ENCODE results near the gene AFDN.

Gene AFDN, protein sequence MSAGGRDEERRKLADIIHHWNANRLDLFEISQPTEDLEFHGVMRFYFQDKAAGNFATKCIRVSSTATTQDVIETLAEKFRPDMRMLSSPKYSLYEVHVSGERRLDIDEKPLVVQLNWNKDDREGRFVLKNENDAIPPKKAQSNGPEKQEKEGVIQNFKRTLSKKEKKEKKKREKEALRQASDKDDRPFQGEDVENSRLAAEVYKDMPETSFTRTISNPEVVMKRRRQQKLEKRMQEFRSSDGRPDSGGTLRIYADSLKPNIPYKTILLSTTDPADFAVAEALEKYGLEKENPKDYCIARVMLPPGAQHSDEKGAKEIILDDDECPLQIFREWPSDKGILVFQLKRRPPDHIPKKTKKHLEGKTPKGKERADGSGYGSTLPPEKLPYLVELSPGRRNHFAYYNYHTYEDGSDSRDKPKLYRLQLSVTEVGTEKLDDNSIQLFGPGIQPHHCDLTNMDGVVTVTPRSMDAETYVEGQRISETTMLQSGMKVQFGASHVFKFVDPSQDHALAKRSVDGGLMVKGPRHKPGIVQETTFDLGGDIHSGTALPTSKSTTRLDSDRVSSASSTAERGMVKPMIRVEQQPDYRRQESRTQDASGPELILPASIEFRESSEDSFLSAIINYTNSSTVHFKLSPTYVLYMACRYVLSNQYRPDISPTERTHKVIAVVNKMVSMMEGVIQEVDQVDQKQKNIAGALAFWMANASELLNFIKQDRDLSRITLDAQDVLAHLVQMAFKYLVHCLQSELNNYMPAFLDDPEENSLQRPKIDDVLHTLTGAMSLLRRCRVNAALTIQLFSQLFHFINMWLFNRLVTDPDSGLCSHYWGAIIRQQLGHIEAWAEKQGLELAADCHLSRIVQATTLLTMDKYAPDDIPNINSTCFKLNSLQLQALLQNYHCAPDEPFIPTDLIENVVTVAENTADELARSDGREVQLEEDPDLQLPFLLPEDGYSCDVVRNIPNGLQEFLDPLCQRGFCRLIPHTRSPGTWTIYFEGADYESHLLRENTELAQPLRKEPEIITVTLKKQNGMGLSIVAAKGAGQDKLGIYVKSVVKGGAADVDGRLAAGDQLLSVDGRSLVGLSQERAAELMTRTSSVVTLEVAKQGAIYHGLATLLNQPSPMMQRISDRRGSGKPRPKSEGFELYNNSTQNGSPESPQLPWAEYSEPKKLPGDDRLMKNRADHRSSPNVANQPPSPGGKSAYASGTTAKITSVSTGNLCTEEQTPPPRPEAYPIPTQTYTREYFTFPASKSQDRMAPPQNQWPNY (N-terminal part only)

GRCh38 chr6:167826896-167827582 is at the start of gene AFDN:
Gene AFDN (plus strand): TSS chr6:167826911. CDS start chr6:167827133, 222 bp downstream.
- no peak for DNase-seq

DNA sequence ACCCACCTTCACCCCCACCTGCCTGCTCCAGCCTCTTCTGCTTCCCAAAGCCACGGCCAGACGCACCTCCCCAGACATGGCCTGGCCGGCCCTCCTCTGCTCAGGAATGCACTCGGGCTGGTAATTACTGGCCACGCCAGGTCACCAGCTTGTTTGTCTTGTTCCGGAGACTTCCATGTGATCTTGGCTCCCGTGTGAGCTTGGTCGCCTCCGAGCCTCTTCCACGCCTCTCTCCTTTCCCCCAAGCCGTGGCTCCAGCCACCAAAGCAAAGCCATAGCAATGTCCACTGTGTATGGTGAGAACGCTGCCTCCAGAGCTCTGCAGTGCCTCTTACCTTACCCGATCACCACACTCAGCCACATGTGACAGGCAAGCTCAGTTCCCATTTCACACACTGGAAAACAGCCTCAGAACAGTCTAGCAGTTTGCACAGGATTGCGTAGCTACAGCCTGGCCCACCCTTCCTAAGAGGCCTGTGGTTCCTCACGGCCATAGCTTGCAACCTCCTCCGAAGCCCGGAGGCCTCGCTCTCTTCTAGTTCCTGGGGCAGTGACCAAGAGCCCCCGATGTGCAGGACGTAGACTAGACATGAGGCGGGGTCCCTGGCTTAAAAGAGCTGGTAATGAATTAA is 48.1 kb upstream of the AFDN start:
- no peak for DNase-seq

GRCh38 chr6:167779129-167779992 is 47.4 kb upstream of the AFDN start:
- DNase-seq = no peak

DNA sequence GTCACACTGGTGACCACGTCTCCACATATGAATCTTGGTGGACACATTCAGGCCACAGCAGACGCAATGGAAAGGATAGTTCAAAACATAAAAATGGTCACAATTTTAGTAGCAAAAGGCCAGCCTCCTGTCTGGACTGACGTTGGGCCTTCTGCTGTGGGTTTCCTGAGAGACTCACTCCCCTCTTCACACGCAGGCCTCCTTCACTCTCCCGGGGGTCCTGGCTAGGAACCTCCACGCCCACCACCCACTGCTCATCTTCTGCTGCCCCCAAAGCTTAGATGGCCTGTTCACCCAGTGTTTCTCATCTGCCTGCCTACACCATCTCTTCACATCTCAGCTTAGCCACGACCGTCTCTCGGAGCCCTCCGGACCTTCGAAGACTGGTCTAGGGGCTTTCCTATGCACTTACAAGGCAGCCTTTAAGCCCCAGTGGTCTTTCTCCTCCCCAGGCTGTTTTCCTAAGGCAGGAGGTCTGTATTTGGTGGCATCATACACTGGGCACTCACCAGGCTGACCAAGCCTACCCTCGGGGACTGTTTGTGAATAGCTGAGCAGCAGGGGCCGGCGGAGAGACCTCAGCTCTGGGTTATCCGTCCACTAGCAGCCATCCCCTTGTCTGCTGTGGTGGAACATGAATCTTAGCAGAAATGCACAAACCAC is 46.6 kb upstream of the AFDN start:
- DNase-seq = no peak

GRCh38 chr6:167781066-167781767 is 45.5 kb upstream of the AFDN start:
- no peak for DNase-seq

- DNase-seq = no peak
Measured at GRCh38 chr6:167781868-167782267, 44.8 kb upstream of the AFDN start.

- DNase-seq = no peak
Measured at GRCh38 chr6:167782698-167783517, 43.8 kb upstream of the AFDN start.

GRCh38 chr6:167786853-167787675 is 39.6 kb upstream of the AFDN start:
- DNase-seq = no peak

- DNase-seq = no peak
Measured at GRCh38 chr6:167787896-167788562, 38.7 kb upstream of the AFDN start.

GRCh38 chr6:167788563-167788903 is 38.2 kb upstream of the AFDN start:
- DNase-seq = no peak

DNA sequence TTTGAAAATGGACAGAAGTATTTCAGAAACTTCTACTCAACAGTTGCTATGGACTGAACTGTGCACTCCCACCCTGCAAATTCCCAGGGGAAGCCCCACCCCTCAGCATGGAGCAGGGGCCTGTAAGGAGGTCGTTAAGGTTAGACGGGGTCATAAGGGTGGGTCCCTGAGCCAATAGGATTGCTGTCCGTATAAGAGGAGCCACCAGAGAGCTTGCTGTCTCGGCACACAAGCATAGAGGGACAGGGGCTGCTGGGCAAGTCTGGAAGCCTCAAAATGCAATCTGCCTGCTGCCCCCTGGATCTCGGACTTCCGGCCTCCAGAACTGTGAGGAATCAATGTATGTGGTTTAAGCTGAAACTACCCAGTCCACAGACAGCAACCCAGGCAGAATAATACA is 37.4 kb upstream of the AFDN start:
- no peak for DNase-seq

DNA sequence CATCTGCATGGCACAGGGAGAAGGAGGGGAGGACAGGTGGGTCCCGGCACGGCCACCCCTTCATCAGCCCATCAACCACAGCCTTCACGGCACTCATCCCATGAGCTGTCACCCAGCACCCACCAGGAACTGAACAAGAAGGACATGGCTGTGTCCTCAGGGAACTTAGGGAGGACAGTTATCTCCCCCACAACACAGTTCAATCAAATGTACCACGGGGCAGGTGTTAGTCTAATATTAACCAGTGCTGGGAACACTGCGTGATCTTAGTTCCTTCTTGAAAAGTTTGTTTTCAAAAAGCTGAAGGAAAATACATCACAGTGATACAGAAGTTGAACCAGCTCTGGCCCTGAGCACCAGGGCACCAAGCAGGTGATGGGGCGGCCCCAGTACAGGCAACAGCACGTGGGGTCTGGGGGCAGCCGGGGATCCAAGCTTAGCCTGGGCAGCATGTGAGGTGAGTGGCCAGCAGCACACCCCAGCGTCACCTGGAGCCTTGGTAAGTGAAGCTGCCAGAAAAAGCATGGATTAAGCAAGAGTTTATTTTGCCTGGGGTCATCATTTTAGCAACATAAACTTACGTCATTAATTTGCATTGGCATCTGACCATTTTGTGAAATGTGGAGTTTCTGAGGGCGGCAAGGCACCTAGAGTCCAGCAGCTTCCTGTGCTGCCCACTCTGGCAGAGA is 35.5 kb upstream of the AFDN start:
- no peak for DNase-seq

GRCh38 chr6:167791780-167792478 is 34.8 kb upstream of the AFDN start:
- DNase-seq = no peak

- no peak for DNase-seq
Measured at GRCh38 chr6:167793421-167793820, 33.3 kb upstream of the AFDN start.

GRCh38 chr6:167794161-167795157 is 32.3 kb upstream of the AFDN start:
- DNase-seq = no peak
